ENCODE measurements around the gene DNAJA4. TPM values are rescaled to one million over a fixed set of nuclear protein-coding genes. Genes with fewer than 3 reads are reported as not detected.
"Not testable (repeated sequence)": the region's sequence is repeated elsewhere in the genome, so short reads cannot be mapped to it uniquely, and the experiment has no call there.

Gene DNAJA4
- total and polyA plus RNA-seq, 12 donors, result 40.0 to 226 (median 150) TPM

DNA sequence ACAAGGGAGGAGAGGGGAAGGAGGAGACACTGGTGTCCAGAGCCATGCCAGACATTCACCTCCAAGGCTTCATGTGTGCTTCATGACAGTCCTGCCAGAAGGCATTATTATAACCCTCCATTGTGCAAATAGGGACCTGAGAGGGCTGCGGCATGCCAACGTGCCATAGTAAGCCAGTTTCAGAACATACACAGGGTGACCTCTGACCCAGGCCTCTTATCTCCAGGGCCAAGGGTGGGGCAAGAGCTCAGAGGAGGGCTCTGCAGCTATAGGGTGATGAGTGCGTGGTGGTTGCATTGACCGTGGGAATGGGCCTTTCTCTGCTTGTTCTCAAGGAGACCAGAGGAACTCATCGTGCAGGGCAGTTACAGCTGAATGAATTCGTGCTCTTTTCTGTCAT is 20.3 kb upstream of the DNAJA4 start:
- Histone ChIP-seq H3K4me1 (peaks cover 0 to 12% (median 8%) of the 10 kb centered on the region in 9 donors), H3K27me3 (no peaks in the 10 kb centered on the region), H3K36me3 (no peaks in the 10 kb centered on the region), H3K4me3 (no peak overlapping the region), H3K27ac (no peak overlapping the region), H3K9me3 (no peaks in the 10 kb centered on the region)
- DNase-seq, result no peak
- TF ChIP-seq, protein P1, sequence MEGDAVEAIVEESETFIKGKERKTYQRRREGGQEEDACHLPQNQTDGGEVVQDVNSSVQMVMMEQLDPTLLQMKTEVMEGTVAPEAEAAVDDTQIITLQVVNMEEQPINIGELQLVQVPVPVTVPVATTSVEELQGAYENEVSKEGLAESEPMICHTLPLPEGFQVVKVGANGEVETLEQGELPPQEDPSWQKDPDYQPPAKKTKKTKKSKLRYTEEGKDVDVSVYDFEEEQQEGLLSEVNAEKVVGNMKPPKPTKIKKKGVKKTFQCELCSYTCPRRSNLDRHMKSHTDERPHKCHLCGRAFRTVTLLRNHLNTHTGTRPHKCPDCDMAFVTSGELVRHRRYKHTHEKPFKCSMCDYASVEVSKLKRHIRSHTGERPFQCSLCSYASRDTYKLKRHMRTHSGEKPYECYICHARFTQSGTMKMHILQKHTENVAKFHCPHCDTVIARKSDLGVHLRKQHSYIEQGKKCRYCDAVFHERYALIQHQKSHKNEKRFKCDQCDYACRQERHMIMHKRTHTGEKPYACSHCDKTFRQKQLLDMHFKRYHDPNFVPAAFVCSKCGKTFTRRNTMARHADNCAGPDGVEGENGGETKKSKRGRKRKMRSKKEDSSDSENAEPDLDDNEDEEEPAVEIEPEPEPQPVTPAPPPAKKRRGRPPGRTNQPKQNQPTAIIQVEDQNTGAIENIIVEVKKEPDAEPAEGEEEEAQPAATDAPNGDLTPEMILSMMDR (IDR thresholded peaks at IDR 0.05), result no peak
- intact Hi-C loops (cut with DNase I), result loop anchor here in 9 of 10 donors (5.0 kb wide), 9 partner anchors 47 to 287 kb away; partner anchors contain the start of gene CIB2 (in 4 of the 9)
- ATAC-seq, result no peak
- WGBS, 2 donors, result 87% methylated on average over 6 of the region's 6 CpGs

DNA sequence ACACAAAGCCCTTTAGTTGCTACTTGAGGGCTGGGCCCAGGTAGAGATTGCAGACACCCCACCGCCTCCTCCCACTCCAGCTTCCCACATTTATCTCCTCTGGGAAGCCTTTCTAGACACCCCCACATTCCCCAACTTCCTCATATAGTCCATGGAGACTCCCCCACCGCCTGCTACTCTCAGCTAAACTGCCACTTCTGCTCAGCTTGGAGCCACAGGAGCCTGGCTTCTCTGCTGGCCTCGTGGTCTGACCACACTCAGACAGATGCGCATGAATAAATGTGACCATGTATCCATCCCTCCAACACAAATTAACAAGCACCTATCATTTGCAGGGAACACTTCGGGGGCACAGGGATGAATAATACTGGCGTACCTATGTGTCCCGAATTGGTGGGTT is 19.5 kb upstream of the DNAJA4 start:
- WGBS, 2 donors, result 62 to 77% methylated on average over 7 of the region's 7 CpGs
- Histone ChIP-seq H3K4me1 (peaks cover 0 to 12% (median 8%) of the 10 kb centered on the region in 9 donors), H3K9me3 (no peaks in the 10 kb centered on the region), H3K36me3 (no peaks in the 10 kb centered on the region), H3K4me3 (no peak overlapping the region), H3K27me3 (no peaks in the 10 kb centered on the region), H3K27ac (no peak overlapping the region)
- ATAC-seq (no peak), DNase-seq (no peak)
- TF ChIP-seq, protein P1 (IDR thresholded peaks at IDR 0.05), result no peak
- intact Hi-C loops (cut with DNase I), result loop anchor here in 9 of 10 donors (5.0 kb wide), 9 partner anchors 48 to 288 kb away; partner anchors contain the start of gene CIB2 (in 4 of the 9)

DNA sequence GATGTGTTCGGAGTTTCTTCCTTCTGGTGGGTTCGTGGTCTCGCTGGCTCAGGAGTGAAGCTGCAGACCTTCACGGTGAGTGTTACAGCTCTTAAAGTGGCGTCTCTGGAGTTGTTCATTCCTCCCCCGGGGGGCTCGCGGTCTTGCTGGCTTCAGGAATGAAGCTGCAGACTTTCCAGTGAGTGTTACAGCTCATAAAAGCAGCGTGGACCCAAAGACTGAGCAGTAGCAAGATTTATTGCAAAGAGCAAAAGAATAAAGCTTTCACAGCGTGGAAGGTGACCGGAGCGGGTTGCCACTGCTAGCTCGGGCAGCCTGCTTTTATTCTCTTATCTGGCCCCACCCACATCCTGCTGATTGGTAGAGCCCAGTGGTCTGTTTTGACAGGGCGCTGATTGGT is 19.0 kb upstream of the DNAJA4 start:
- H3K4me3 ChIP-seq; ATAC-seq; H3K36me3 ChIP-seq; H3K9me3 ChIP-seq; intact Hi-C loops (cut with DNase I); DNase-seq; H3K27ac ChIP-seq; H3K27me3 ChIP-seq: not testable (repeated sequence)
- 85 to 93% methylated on average over 13 of the region's 14 CpGs for WGBS, 2 donors
- peaks cover 0 to 12% (median 8%) of the 10 kb centered on the region in 9 donors for H3K4me1 ChIP-seq

DNA sequence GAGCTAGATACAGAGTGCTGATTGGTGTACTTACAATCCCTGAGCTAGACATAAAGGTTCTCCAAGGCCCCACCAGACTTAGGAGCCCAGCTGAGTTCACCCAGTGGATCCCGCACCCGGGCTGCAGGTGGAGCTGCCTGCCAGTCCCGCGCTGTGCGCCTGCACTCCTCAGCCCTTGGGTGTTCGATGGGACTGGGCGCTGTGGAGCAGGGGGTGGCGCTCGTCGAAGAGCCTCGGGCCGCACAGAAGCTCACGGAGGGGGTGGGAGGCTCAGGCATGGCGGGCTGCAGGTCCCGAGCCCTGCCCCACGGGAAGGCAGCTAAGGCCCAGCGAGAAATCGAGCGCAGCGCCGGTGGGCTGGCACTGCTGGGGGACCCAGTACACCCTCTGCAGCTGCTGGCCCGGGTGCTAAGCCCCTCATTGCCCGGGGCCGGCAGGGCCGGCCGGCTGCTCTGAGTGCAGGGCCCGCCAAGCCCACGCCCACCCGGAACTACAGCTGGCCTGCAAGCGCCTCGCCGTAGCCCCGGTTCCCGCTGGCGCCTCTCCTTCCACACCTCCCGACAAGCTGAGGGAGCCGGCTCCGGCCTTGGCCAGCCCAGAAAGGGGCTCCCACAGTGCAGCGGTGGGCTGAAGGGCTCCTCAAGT is 18.3 kb upstream of the DNAJA4 start:
- H3K9me3 ChIP-seq; H3K36me3 ChIP-seq; H3K27me3 ChIP-seq; ATAC-seq; H3K27ac ChIP-seq; DNase-seq; intact Hi-C loops (cut with DNase I); H3K4me3 ChIP-seq: not testable (repeated sequence)
- peaks cover 0 to 12% (median 8%) of the 10 kb centered on the region in 9 donors for H3K4me1 ChIP-seq
- WGBS, 2 donors, result 95% methylated on average over 35 of the region's 39 CpGs

DNA sequence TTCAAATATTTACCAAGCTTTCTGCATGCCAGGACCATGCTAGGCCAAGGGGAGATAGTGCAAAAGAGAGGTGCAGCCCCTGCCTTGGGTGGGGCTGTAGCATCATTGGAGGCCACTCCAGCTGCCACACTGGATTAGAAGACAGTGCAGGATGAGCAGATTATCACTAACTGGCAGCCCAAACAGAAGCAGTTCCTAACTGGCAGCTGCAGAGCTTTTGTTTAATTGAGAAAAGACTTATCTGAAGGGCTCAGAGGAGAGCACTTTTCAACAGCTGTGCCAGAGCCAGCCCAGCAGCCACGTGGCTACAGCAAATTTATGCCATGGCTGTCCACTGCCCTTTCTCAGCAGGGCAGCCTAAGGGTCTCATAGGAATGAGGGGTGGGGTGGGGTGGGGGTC is 16.5 kb upstream of the DNAJA4 start:
- Histone ChIP-seq H3K27ac (no peak overlapping the region), H3K36me3 (no peaks in the 10 kb centered on the region), H3K9me3 (no peaks in the 10 kb centered on the region), H3K4me1 (peaks cover 0 to 12% (median 8%) of the 10 kb centered on the region in 9 donors), H3K27me3 (no peaks in the 10 kb centered on the region), H3K4me3 (no peak overlapping the region)
- no peak for ATAC-seq
- WGBS, 2 donors, result 55 to 62% methylated on average over 1 of the region's 1 CpG
- no peak for DNase-seq
- intact Hi-C loops (cut with DNase I), result no loop called here
- TF ChIP-seq, protein P1 (IDR thresholded peaks at IDR 0.05), result no peak
